Upper lobe of left lung (tissue), 4 donors: Measurements from ENCODE around the gene MUC5B.

ENCODE experiments used
- POLR2A ChIP-seq, 4 donors: fragments of 450-650 bp; IDR thresholded peaks; one replicate each; pipeline ENCODE4 v1.5.1; 2016 to 2017; ENCODE audit warnings: antibody characterized with exemption in 4 of 4, mild to moderate bottlenecking in 2 of 4
- TF ChIP-seq, protein P1 (sequence below), 6 experiments: fragments of 450-650 bp in 4 of 6; fragments of 200-600 bp in 2 of 6; sonication (generic) in 2 of 6; IDR thresholded peaks; one replicate each; pipeline ENCODE4 v1.5.1; 2016 to 2019; ENCODE audit warnings: antibody characterized with exemption in 6 of 6

DNA sequence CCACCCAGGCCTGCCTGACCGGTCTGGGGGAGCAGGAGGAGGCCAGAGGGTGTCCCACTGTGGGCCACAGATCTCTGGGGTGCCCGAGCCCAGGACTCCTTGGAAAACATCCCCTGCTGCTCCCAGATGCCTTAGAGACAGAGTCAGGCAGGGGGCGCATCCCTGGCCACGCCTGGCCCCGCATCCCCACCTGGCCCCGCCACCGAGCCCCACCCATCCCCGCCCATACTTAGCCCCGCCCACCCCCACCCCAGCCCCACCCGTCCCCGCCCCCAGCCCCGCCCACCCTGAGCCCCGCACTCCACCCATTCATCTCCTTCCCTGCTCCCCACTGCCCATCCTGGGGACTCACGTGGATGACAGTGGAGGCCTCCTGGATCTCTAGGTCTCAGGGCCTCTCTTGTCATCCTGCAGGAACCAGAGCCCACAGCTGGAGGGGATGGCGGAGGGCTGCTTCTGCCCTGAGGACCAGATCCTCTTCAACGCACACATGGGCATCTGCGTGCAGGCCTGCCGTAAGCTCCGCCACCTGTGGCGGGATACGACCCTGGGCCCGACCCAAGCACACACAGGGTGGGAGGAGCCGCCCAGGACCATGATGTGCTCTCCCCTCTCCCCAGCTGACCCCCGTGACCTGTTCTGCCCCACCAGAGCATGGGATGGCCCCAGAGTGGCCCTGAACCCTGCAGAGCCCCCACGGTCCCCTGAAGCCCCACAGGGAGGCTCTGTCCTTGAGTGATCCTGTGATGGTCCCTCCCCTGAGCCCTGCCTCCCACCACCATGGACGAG lies 33.6 kb downstream of the MUC5B start:
- TF ChIP-seq, protein P1, sequence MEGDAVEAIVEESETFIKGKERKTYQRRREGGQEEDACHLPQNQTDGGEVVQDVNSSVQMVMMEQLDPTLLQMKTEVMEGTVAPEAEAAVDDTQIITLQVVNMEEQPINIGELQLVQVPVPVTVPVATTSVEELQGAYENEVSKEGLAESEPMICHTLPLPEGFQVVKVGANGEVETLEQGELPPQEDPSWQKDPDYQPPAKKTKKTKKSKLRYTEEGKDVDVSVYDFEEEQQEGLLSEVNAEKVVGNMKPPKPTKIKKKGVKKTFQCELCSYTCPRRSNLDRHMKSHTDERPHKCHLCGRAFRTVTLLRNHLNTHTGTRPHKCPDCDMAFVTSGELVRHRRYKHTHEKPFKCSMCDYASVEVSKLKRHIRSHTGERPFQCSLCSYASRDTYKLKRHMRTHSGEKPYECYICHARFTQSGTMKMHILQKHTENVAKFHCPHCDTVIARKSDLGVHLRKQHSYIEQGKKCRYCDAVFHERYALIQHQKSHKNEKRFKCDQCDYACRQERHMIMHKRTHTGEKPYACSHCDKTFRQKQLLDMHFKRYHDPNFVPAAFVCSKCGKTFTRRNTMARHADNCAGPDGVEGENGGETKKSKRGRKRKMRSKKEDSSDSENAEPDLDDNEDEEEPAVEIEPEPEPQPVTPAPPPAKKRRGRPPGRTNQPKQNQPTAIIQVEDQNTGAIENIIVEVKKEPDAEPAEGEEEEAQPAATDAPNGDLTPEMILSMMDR (IDR thresholded peaks at IDR 0.05), result no peak
- no peak for TF ChIP-seq POLR2A (IDR thresholded peaks at IDR 0.05)
